ENCODE data around the gene CNTD1.
A peak's percentile ranks its signal among the peaks of the same experiment; 100 is the strongest.
"Not testable (repeated sequence)": the region's sequence is repeated elsewhere in the genome, so short reads cannot be mapped to it uniquely, and the experiment has no call there.

The CNTD1 gene

GRCh38 chr17:42845556-42845917 is 46.9 kb downstream of the CNTD1 start:
- no peak for DNase-seq (ENCODE audit: low spot score)

- DNase-seq (ENCODE audit: low spot score): no peak
Measured at GRCh38 chr17:42845918-42846593, 47.4 kb downstream of the CNTD1 start.

GRCh38 chr17:42846594-42847280 is 48.1 kb downstream of the CNTD1 start:
- peak; percentile 26 for DNase-seq (ENCODE audit: low spot score)

GRCh38 chr17:42848093-42848492 is 49.4 kb downstream of the CNTD1 start:
- DNase-seq (ENCODE audit: low spot score): no peak

GRCh38 chr17:42849031-42849430 is 50.4 kb downstream of the CNTD1 start:
- DNase-seq (ENCODE audit: low spot score): no peak

- no peak for DNase-seq (ENCODE audit: low spot score)
Measured at GRCh38 chr17:42849451-42850181, 51.0 kb downstream of the CNTD1 start.

GRCh38 chr17:42850954-42851353 is 52.3 kb downstream of the CNTD1 start, which contains the start of gene AOC3:
AOC3 (plus strand) TSS chr17:42851199; CDS start chr17:42851344, 145 bp downstream.
- DNase-seq (ENCODE audit: low spot score): no peak

- not testable (repeated sequence) for DNase-seq (ENCODE audit: low spot score)
Measured at GRCh38 chr17:42851371-42852240, 52.9 kb downstream of the CNTD1 start.

GRCh38 chr17:42852351-42852750 is 53.7 kb downstream of the CNTD1 start:
- DNase-seq (ENCODE audit: low spot score): no peak

GRCh38 chr17:42853004-42853403 is 54.3 kb downstream of the CNTD1 start:
- DNase-seq (ENCODE audit: low spot score): no peak

- no peak for DNase-seq (ENCODE audit: low spot score)
Measured at GRCh38 chr17:42853597-42853967, 54.9 kb downstream of the CNTD1 start.

- no peak for DNase-seq (ENCODE audit: low spot score)
Measured at GRCh38 chr17:42853968-42854790, 55.5 kb downstream of the CNTD1 start.

GRCh38 chr17:42855048-42855596 is 56.5 kb downstream of the CNTD1 start:
- no peak for DNase-seq (ENCODE audit: low spot score)

GRCh38 chr17:42856093-42856492 is 57.4 kb downstream of the CNTD1 start:
- not testable (repeated sequence) for DNase-seq (ENCODE audit: low spot score)

GRCh38 chr17:42856516-42856915 is 57.9 kb downstream of the CNTD1 start:
- DNase-seq (ENCODE audit: low spot score): not testable (repeated sequence)

- DNase-seq (ENCODE audit: low spot score): no peak
Measured at GRCh38 chr17:42857389-42857788, 58.7 kb downstream of the CNTD1 start.

All from RKO (cell line).